ENCODE data around the gene ZC3H7B. TPM values are rescaled to one million over a fixed set of nuclear protein-coding genes. Genes with fewer than 3 reads are reported as not detected.

ZC3H7B gene
- total and polyA plus RNA-seq, 2 experiments from 2014 or later = 5.7 to 61.5 TPM

DNA sequence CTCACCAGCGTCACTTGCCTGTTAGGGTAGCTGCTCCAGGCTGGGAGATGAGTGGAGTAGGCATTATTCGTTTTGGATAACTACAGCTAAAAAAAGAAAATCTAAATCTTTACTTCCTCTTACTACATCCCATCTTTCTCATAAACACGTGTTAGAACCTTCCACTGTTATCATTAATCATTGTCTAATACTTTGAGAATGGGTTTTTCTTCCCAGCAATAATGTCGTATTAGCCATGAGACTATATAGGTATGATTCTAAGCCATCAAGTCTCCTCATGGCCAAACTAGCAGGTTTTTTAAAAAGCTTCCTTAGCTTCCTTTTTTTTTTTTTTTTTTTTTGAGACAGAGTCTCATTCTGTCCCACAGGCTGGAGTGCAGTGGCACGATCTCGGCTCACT is 76.5 kb downstream of the ZC3H7B start (continued):
- TF ChIP-seq ZNF331 (CRISPR knock-in tag; IDR thresholded peaks at IDR 0.05; ENCODE audit: low read depth) (no peak), STAT1 (IDR thresholded peaks at IDR 0.05; ENCODE audit: unreplicated experiment) (no peak)
- TF ChIP-seq, protein P1, sequence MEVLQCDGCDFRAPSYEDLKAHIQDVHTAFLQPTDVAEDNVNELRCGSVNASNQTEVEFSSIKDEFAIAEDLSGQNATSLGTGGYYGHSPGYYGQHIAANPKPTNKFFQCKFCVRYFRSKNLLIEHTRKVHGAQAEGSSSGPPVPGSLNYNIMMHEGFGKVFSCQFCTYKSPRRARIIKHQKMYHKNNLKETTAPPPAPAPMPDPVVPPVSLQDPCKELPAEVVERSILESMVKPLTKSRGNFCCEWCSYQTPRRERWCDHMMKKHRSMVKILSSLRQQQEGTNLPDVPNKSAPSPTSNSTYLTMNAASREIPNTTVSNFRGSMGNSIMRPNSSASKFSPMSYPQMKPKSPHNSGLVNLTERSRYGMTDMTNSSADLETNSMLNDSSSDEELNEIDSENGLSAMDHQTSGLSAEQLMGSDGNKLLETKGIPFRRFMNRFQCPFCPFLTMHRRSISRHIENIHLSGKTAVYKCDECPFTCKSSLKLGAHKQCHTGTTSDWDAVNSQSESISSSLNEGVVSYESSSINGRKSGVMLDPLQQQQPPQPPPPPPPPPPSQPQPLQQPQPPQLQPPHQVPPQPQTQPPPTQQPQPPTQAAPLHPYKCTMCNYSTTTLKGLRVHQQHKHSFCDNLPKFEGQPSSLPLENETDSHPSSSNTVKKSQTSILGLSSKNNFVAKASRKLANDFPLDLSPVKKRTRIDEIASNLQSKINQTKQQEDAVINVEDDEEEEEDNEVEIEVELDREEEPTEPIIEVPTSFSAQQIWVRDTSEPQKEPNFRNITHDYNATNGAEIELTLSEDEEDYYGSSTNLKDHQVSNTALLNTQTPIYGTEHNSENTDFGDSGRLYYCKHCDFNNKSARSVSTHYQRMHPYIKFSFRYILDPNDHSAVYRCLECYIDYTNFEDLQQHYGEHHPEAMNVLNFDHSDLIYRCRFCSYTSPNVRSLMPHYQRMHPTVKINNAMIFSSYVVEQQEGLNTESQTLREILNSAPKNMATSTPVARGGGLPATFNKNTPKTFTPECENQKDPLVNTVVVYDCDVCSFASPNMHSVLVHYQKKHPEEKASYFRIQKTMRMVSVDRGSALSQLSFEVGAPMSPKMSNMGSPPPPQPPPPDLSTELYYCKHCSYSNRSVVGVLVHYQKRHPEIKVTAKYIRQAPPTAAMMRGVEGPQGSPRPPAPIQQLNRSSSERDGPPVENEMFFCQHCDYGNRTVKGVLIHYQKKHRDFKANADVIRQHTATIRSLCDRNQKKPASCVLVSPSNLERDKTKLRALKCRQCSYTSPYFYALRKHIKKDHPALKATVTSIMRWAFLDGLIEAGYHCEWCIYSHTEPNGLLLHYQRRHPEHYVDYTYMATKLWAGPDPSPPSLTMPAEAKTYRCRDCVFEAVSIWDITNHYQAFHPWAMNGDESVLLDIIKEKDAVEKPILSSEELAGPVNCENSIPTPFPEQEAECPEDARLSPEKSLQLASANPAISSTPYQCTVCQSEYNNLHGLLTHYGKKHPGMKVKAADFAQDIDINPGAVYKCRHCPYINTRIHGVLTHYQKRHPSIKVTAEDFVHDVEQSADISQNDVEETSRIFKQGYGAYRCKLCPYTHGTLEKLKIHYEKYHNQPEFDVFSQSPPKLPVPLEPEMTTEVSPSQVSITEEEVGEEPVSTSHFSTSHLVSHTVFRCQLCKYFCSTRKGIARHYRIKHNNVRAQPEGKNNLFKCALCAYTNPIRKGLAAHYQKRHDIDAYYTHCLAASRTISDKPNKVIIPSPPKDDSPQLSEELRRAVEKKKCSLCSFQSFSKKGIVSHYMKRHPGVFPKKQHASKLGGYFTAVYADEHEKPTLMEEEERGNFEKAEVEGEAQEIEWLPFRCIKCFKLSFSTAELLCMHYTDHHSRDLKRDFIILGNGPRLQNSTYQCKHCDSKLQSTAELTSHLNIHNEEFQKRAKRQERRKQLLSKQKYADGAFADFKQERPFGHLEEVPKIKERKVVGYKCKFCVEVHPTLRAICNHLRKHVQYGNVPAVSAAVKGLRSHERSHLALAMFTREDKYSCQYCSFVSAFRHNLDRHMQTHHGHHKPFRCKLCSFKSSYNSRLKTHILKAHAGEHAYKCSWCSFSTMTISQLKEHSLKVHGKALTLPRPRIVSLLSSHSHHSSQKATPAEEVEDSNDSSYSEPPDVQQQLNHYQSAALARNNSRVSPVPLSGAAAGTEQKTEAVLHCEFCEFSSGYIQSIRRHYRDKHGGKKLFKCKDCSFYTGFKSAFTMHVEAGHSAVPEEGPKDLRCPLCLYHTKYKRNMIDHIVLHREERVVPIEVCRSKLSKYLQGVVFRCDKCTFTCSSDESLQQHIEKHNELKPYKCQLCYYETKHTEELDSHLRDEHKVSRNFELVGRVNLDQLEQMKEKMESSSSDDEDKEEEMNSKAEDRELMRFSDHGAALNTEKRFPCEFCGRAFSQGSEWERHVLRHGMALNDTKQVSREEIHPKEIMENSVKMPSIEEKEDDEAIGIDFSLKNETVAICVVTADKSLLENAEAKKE (CRISPR knock-in tag; IDR thresholded peaks at IDR 0.05) = no peak

DNA sequence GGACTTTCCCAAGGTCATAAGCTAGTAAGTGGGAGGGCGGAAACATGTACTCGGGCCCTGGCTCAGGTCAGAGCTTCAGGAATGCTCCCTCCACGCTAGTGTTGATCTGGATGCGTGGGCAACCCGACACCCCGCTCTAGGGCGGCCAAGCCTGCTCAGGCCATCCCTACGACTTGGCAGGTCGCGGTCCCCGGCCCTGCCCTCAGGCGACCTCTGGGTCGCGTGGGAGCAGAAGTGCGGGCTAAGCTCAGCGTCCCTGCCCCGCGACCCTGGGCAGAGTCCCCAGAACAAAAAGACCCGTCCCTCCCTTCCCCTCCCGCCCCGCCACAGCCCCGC is 79.6 kb downstream of the ZC3H7B start:
- Histone ChIP-seq H3K4me3 (peak overlapping the region; percentile 85), H2AFZ (peak overlapping the region; percentile 2), H3K4me2 (peak overlapping the region; percentile 71), H4K20me1 (replicated peaks; ENCODE audit: insufficient read depth) (no peaks in the 10 kb centered on the region), H3K9me2 (ENCODE audit: insufficient read depth) (no peaks in the 10 kb centered on the region), H3F3A (replicated peaks; ENCODE audit: low read depth) (peaks cover 18% of the 10 kb centered on the region), H3K27ac (ENCODE audit: low read depth) (peak overlapping the region; percentile 85), H3K27me3 (ENCODE audit: insufficient read depth) (no peaks in the 10 kb centered on the region), H3K4me1 (ENCODE audit: insufficient read depth) (peaks cover 27% of the 10 kb centered on the region), H3K79me2 (replicated peaks; ENCODE audit: insufficient read depth) (0 out of 2 replicates have a peak, but pooled peaks cover 3% of the 10 kb centered on the region), H3K36me3 (ENCODE audit: insufficient read depth) (no peaks in the 10 kb centered on the region)
- peak overlapping the region; percentile 83 for H3K27ac Mint-ChIP-seq
- H3K4me1 Mint-ChIP-seq = peaks cover 23% of the 10 kb centered on the region
- TF ChIP-seq ETS1 (IDR thresholded peaks at IDR 0.05) = no peak
- peak; percentile 45 for TF ChIP-seq POLR2AphosphoS5 (IDR thresholded peaks at IDR 0.05; ENCODE audit: low read depth)
- ATAC-seq = peak; percentile 31
- no peak for DNase-seq (ENCODE audit: low spot score)
- no peaks in the 10 kb centered on the region for H3K9me3 Mint-ChIP-seq
- H3K36me3 Mint-ChIP-seq (ENCODE audit: low read depth) = no peaks in the 10 kb centered on the region
- H3K4me3 Mint-ChIP-seq = peak overlapping the region; percentile 68
- H3K27me3 Mint-ChIP-seq (ENCODE audit: insufficient read depth, low read depth, poor library complexity) = peaks cover 19% of the 10 kb centered on the region
